GM18508 (cell line): ENCODE measurements around the gene ELP1.
"Not testable (repeated sequence)": the region's sequence is repeated elsewhere in the genome, so short reads cannot be mapped to it uniquely, and the experiment has no call there.

Experiments used
- ATAC-seq: cut with Tn5 transposase; IDR thresholded peaks from one replicate; pipeline ENCODE4 v1.9.1; 2021; ENCODE audit warnings: moderate number of reproducible peaks; ENCODE audit not compliant: insufficient read depth, unreplicated experiment

Gene ELP1

DNA sequence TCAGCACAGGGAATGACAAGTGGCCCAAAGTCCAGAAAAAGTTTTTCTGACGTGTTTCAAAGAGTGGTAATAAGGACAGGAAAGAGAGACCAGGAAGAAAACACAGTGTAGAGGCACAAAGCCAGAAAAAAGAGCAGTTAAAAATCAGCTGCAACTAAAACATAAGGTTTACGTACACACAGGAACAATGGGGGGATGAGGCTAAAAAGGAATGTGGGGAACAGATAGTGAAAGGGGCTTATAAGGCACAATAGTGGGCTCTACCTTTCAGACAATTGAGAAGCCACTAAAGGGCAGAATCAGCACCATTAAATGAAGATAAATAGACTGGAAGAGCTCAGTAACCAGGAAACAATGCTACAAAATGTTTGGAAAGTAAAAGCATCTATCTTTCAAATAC, 5.5 kb downstream of the ELP1 start:
- ATAC-seq: no peak

DNA sequence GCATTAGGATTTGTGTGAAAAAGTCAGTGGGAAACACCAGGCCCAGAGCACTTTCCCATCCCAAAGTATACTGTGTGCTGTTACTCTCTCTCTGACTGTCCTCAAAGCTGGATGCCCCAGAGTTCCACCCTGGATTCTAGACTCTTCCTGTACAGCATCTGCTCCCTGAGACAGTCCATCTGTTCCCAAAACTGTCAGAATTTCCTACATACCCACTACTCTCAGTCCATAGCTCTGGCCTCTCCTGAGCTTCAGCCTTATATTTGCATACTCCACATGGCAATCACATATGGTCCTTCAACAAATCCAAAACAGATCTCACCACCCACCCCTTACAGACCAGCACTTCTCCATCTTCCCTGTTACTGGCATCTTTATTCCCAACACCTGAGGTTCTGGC, 9.5 kb downstream of the ELP1 start:
- no peak for ATAC-seq

DNA sequence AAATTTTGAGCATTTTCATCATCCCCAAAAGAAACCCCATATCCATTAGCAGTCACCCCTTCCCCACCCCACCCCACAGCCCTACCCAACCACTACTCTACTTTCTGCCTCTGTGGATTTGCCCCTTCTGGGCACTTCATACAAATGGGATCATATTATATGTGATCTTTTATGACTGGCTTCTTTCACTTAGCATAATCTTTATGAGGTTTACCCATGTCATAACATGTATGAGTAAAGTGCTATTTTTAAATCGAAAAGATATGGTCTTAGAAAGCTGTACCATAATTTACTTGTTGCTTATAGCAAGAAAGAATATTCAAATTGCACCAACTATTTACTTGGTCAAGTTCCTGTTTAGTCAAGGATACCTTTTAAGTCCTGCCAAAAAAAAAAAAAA, 12.7 kb downstream of the ELP1 start:
- no peak for ATAC-seq

DNA sequence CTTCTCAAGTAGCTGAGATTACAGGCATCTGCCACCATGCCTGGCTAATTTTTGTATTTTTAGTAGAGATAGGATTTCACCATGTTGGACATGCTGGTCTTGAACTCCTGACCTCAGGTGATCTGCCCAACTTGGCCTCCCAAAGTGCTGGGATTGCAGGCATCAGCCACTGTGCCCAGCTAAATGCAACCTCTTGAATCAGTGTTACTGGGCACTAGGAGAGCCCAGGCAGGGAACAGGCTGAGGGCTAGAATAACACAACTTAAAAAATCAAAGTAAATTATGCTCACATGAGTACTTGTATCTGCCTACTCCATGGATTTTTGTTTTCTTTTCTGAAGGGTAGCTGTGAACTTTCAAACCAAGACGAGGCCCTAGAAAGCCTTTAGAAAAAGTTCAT, 13.5 kb downstream of the ELP1 start:
- not testable (repeated sequence) for ATAC-seq

DNA sequence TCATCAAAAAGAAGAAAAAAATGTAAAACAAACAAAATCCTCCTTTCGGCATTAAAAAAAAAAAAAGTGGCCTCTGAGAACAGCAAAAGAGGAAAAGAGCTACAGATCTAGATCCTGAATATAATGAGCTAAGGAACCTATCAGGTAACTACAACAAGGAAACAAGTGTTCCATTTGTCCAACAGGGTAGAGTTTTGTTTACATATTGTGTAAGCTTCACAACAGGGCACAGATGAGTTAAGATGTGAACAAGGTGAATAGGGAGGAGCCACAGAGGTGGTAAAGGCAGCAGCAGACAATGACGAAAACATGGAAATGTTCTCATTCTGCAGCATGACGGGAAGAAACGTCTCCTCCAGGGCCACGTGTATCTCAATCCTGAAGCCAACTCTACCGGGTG, 14.4 kb downstream of the ELP1 start:
- ATAC-seq: no peak

DNA sequence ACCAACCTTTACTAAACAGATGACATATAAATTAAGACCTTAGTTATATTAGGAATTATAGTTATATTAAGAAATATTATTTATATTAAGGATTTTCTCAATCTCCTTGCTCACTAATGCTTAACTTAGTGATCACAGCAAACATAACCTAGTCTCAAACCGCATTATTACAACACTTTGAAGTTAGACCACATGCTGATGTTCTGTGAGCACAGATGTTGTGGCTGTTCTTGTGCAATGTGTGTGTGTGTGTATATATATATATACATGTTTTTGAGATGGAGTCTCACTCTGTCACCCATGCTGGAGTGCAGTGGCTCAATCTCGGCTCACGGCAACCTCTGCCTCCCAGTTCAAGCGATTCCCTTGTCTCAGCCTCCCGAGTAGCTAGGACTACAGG, 20.5 kb downstream of the ELP1 start:
- ATAC-seq: no peak

DNA sequence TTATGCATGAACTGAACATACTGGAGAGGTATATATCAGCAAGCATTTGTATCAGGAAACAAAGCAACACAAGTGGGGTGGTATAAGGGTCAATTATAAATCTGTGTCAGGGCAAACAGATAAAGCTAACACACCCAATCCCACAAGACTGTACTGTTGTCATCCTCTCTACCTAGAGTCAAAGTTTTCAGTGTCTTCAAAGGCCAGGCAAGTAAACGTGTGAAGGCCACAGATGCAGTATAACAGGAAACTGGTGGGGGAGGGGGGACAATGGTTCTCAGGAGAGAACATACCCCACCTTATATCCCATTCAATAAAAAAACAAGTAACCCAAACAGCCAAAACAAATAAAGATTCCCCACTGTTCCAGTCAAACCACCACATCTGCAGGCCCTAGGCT, 22.1 kb downstream of the ELP1 start:
- no peak for ATAC-seq

DNA sequence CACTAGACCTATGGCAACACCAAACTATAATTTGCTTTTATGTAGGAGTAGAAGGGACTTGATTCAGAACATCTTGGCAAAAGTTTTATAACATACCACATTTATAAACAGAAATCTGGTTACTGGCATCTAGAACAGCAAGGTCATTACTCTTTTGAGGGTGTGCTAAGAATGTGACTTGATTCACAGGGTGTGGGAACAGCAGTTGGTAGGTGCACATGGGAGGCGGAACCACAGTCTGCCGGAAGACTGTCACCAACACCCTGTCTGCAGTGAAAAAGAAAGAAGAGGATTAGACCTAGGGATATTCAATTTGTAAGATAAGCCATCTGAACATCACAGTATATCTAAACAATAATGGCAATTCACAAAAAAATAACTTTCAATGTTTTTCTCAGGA, 23.0 kb downstream of the ELP1 start:
- no peak for ATAC-seq

DNA sequence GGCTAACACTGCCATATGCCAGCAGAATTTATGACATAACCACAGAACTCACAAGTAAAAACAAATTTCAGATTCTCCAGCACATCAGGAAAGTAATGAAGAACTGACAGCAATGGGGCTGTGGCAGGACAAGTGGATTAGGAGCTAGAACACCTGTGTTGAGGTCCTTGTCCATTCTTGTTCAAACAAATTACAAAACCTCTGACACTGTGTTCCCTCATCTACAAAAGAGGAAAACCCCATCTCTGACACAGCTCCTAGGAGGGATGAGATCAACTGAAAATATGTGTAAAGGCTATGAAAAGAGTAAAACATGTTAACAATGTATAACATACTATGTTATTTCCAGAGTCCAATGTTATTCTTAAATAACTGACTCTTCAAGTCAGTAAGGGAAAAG, 23.5 kb downstream of the ELP1 start:
- no peak for ATAC-seq

DNA sequence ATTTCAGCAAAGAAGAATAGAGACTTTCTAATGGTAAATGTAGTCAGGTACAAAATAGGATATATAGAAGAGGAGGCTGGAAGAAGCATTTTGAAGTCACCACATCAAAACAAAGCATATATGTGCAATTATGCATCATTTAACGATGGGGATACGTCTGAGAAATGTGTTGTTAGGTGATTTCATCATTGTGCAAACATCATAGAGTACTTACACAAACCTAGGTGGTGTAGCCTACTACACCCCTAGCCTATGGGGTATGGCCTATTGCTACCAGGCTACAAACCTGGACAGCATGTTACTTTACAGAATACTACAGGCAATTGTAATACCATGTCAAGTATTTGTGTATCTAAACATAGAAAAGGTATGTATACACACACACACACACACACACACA, 28.4 kb downstream of the ELP1 start:
- no peak for ATAC-seq

DNA sequence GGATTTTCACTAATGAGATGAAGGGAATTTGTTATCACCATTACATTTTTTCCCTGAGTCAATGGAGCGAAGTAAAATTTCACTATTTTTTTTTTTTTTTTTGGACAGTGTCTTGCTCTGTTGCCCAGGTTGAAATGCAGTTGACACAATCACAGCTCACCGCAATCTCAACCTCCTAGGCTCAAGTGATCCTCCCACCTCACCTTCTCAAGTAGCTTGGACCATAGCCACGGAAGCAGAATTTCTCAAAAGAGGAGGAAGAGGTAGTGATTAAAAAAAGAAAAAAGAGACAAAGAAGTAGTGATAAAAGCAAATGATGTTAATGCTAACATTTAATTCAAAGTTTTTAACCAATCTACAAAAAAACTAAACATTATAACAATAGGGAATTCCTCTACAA, 29.8 kb downstream of the ELP1 start:
- no peak for ATAC-seq

DNA sequence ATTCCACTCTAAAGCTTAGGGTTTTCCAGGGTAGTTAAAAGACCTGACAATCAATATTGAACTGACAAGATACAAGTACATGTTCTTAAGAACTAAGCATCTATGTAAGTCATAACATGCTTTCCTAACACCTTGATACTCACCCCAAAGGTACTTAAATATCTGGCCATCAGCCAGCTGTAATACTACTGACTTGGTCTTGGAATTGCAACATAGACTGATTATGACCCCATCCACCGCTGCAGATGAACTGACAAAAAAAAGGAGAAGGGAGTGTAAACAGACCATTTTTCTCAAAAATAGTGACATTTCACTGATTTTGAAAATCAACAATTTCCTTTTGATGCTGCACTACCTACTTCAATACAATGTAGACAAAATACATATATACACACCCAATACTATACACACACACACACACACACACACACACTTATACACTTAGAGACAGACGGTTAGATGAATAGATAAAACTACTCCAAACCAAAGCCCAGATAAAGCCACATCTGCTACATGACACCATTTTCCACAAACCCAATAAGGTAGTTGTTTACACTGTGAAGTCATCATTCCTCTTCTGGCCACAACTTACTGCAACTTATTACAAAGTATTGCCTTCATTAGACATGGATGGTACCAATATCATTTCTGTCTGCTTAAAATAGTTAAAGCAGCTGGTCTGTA, 30.4 kb downstream of the ELP1 start:
- no peak for ATAC-seq

DNA sequence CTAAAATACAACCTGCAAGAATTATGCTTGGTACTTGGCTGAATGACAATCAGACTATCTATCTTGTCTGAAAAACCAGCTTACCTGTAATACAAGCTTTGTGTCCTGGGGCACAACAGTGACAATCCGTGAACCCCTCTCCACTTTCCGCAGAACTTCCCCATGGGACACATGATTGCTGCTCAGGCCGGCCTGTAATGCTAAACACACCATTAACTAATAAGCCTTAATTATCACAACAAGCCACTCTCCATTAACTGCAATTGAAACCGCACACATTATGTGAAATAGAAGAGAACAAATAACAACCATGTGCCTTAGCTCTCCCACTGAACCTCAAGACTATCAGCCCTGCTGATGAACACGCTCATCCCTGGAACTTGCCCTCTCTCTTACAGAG, 33.7 kb downstream of the ELP1 start:
- ATAC-seq: no peak

DNA sequence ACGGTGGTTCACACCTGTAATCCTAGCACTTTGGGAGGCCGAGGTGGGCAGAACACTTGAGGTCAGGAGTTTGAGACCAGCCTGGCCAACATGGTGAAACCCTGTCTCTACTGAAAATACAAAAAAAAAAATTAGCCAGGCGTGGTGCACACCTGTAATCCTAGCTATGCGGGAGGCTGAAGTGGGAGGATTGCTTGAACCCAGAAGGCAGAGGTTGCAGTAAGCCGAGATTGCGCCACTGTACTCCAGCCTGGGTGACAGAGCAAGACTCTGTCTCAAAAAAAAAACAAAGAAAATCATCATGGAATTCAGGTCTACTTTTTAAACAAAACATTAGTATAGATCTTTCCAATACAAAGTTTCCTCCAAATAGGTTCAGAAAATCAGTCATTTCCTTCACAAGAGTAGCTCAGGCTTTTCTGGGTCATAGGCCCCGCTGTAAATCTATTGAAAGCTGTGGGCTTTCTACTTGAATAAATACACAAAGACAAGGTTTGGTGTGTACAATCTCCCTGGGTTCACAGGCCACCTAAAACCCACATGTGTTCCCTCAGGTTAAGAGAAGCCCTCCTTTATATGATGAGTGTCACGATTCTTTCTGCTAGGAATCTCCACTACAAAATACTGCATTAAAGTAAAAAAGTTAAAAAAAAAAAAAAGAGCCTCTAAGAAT, 34.8 kb downstream of the ELP1 start:
- not testable (repeated sequence) for ATAC-seq

DNA sequence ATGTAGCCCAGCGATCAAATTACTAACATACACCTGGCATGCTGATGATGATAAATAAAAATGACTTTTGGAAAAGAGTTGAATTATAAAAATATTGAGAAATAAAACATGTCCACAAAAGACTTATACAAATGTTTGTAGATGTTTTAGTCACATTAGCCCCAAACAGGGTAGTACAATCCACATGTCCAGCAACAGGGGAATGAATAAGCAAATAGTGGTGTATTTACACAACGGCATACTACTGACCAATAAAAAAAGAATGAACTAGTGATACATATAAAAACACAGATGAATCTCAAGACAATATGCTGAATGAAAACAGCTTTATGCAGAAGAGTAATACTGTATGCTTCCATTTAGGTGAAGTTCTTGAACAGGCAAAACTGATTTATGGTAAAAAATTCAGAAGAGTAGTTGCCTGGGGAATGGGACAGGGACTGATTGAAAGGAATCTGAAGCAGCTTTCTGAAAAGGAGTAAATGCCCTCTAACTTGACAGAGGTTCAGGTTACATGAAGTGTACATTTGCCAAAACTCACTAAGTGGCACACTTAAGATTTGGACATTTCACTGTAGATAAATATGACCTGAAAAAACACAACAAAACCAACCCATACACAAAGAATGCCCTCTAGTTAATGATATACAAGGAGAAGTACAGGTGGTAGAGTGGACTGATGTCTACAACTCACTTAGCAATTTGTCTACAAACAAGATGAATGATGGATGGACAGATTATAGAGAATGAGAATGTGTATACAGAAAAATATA, 36.4 kb downstream of the ELP1 start:
- ATAC-seq: no peak

DNA sequence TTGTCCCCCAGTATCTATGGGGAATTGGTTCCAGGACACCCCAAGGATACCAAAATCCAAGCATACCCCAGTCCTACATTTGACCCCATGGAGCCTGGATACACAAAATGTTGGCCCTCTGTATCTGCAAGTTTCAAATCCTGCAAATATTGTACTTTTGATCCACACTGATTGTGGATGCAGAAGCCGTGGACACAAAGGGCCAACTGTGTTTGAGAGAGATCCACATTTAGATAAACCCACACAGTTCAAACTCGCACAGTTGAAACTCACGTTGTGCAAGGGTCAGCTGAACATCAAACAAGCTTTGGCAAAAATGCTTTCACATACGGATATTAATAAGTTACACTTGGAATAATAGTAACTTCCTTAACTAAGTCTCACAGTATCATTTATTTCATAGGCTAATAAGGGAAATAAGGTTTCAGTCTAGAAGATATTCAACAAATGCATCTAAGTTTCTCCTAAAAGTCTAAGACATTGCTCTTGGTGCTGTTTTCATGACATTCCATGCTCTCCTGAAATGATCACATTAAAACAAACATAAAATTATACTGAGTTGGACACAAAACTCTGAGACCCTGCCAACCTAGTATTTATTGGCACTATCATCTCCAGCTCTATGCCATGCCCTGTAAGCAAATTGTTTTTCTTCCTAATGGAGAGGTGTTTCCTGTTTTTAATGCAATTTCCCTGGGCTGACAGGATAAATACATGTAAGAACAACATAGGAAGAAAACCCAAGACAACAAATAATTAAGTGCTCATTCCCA, 39.5 kb downstream of the ELP1 start:
- ATAC-seq: no peak

DNA sequence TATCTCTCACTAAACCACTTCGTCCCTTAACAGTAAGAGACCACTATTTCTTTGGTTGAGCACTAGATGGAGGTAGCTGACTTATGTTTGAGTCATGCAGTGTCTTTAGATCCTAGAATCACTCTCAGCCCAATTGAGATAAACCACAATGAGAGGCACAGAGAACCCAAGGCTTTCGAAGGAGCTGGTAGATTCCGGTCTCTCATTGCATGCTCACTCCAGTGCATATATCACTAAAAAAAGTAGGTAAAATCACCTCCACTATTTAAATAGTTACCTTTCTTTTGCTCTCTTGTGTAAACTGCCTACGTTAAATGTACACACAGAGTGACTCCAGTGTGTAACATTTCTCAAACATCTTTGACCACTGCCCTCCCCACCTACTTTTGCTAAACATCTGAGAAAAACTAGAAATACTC, 44.3 kb downstream of the ELP1 start:
- no peak for ATAC-seq

DNA sequence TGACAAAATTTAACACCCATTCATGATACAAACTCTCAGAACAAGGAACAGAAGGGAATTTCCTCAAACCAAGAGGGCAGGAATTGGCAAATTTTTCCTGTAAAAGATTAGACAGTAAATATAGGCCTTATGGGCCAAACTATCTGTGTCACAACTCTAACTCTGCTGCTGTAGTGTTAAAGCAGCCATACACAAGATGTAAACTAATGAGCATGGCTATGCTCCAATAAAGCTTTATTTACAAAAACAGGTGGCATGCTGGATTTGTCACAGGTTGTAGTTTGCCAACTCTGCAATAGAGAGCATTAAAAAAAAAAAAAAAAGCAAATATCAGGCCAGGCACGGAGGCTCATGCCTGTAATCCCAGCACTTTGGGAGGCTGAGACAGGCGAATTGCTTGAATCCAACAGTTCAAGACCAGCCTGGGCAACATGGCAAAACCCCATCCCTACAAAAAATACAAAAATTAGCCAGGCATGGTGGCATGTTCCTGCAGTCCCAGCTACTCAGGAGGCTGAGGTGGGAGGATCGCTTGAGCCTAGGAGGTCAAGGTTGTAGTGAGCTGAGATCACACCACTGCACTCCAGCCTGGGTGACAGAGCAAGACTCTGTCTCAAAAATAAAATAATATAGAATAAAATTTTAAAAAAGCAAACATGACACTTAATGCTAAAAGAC, 47.2 kb downstream of the ELP1 start:
- ATAC-seq: not testable (repeated sequence)

DNA sequence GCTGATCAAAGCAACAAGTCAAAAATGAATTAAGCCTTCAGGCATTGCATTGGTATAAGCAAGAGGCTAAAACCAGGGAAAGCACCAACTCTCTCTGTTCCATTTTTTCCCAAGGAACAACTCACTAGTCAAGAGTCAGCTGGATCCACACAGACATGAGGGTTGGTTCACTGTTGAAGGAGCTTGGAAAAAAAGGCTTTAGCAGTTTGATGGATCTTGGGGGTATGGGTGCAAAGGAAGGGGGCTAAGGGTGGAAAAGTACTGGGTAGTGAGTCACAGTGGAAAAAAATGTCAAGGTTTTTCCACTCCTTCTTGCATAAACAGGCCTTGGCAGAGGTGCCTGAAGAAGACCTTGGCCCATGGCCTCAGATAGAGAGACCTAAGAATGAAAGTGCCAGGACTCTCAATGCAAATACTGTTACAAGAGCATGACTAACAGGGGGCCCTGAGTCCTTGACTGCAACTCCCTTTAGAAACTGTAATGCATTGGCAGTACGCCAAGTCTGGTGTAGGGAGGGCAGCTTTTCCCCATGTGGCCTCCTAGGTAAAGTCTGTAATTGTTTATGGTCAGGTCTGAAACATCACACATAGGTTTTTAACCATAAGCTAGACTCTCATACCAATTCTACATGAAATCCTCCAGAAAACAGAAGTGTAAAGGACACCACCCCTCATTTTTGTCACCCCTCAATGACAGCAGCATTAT, 48.1 kb downstream of the ELP1 start:
- ATAC-seq: peak; percentile 91

DNA sequence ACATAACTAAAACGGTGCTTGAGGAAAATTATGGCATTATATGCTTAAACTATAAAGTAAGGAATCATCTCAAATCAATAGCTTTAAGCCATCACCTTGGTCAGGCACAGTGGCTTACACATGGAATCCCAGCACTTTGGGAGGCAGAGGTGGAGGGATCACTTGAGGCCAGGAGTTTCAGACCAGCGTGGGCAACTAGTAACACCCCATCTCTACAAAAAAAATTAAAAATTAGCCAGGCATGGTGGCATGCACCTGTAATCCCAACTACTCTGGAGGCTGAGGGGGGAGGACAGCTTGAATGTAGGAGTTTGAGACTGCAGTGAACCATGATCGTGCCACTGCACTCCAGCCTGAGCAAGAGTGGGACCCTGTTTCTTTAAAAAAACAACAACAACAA, 49.2 kb downstream of the ELP1 start:
- no peak for ATAC-seq
